Cardiac fibroblast (primary cell): ENCODE results near the gene GLYR1.
"Not testable (repeated sequence)": the region's sequence is repeated elsewhere in the genome, so short reads cannot be mapped to it uniquely, and the experiment has no call there.

Experiments
- DNase-seq, 2 donors: peaks; one replicate each; pipeline versions ENCODE4 v3.0.0 to v3.0.0-alpha.2; 2010; ENCODE audit warnings: low read depth in 2 of 2
- H3K4me3 ChIP-seq, 2 donors: replicated peaks in 1 of 2; 1 replicate in 1 of 2; 2 replicates in 1 of 2; pipeline ENCODE4 v1.5.1; 2011; ENCODE audit warnings: low read depth in 2 of 2, low read length in 2 of 2, mild to moderate bottlenecking in 2 of 2, moderate library complexity in 1 of 2
- CTCF ChIP-seq: IDR thresholded peaks from one replicate; pipeline ENCODE4 v1.5.1; 2011; ENCODE audit warnings: low read depth, mild to moderate bottlenecking, low read length, inconsistent platforms

Gene GLYR1

GRCh38 chr16:4787627-4788482, 59.2 kb downstream of the GLYR1 start, which contains the start of gene SEPTIN12:
Gene SEPTIN12 (minus strand): TSS chr16:4788345. CDS start chr16:4787645, 700 bp downstream.
- TF ChIP-seq CTCF, result no peak
- DNase-seq, result no peak
- no peak within 1 kb of the TSS for H3K4me3 ChIP-seq

- DNase-seq, result no peak
- no peak for TF ChIP-seq CTCF
- no peak overlapping the region for H3K4me3 ChIP-seq
Observed at GRCh38 chr16:4787068-4787467, 60.0 kb downstream of the GLYR1 start.

- H3K4me3 ChIP-seq, result no peak overlapping the region
- no peak for DNase-seq
- no peak for TF ChIP-seq CTCF
Observed at GRCh38 chr16:4785758-4786433, 61.2 kb downstream of the GLYR1 start.

- DNase-seq, H3K4me3 ChIP-seq: not testable (repeated sequence)
Observed at GRCh38 chr16:4784444-4784987, 62.6 kb downstream of the GLYR1 start.

GRCh38 chr16:4783951-4784336, 63.1 kb downstream of the GLYR1 start:
- DNase-seq, result no peak

GRCh38 chr16:4783251-4783950, 63.7 kb downstream of the GLYR1 start:
- no peak for DNase-seq
- H3K4me3 ChIP-seq, result no peak overlapping the region
- TF ChIP-seq CTCF, result no peak

More at GRCh38 chr16:4783951-4784336, 63.1 kb downstream of the GLYR1 start:
- no peak for TF ChIP-seq CTCF
- H3K4me3 ChIP-seq, result no peak overlapping the region
